PC-9 (cell line): ENCODE results near the gene CABYR. TPM values are rescaled to one million over a fixed set of nuclear protein-coding genes. Genes with fewer than 3 reads are reported as not detected.
A peak's percentile ranks its signal among the peaks of the same experiment; 100 is the strongest.

Experiments used
- BruUV-seq: library from RNA; stranded (reverse); fragments of 400-500 nt; replicated peaks from 2 replicates; lab custom pipeline; 2021; lab: Mats Ljungman, UMichigan
- CTCF ChIA-PET: fragments of 300-600 bp; sonication (Branson Sonifier 250); formaldehyde crosslinking; loops from one replicate; lab custom pipeline; 2022; ENCODE audit warnings: antibody characterized with exemption; lab: Charles Lee
- POLR2A ChIA-PET: fragments of 300-600 bp; sonication (Branson Sonifier 250); formaldehyde crosslinking; loops from one replicate; lab custom pipeline; 2022; ENCODE audit warnings: antibody characterized with exemption; ENCODE audit not compliant: unreplicated experiment; lab: Charles Lee
- DNase-seq, 2 experiments: peaks; one replicate each; pipeline versions ENCODE4 v3.0.0 to v3.0.0-alpha.2; 2015 to 2022; ENCODE audit warnings: mixed read lengths in 1 of 2
- H2AFZ ChIP-seq: fragments of 200-600 bp; sonication (generic); 2 replicates; pipeline ENCODE4 v1.8.1; 2017; ENCODE audit warnings: antibody characterized with exemption
- H3F3A ChIP-seq: fragments of 200-600 bp; sonication (generic); 2 replicates; pipeline ENCODE4 v1.8.1; 2017; ENCODE audit warnings: antibody characterized with exemption, mild to moderate bottlenecking, low read depth; ENCODE audit not compliant: insufficient read depth
- H3K27ac ChIP-seq: fragments of 200-600 bp; sonication (generic); 2 replicates; pipeline ENCODE4 v1.6.1; 2016; ENCODE audit warnings: mixed run types
- H3K27me3 ChIP-seq: fragments of 200-600 bp; sonication (generic); 2 replicates; pipeline ENCODE4 v1.6.1; 2016; ENCODE audit warnings: low read depth, mixed run types; ENCODE audit not compliant: insufficient read depth
- H3K36me3 ChIP-seq: fragments of 200-600 bp; sonication (generic); 2 replicates; pipeline ENCODE4 v1.6.1; 2016; ENCODE audit warnings: low read depth, mixed run types
- H3K4me1 ChIP-seq: fragments of 200-600 bp; sonication (generic); replicated peaks from 2 replicates; pipeline ENCODE4 v1.6.1; 2016; ENCODE audit warnings: mixed run types; ENCODE audit not compliant: insufficient read depth
- H3K4me2 ChIP-seq: fragments of 200-600 bp; sonication (generic); 2 replicates; pipeline ENCODE4 v1.6.1; 2017; ENCODE audit warnings: mixed run types
- H3K4me3 ChIP-seq: fragments of 200-600 bp; sonication (generic); 2 replicates; pipeline ENCODE4 v1.6.1; 2016; ENCODE audit warnings: mixed run types
- H3K79me2 ChIP-seq: fragments of 200-600 bp; sonication (generic); 2 replicates; pipeline ENCODE4 v1.6.1; 2017; ENCODE audit warnings: low read depth, mixed run types
- H3K9me2 ChIP-seq: fragments of 200-600 bp; sonication (generic); 2 replicates; pipeline ENCODE4 v1.8.1; 2017; ENCODE audit warnings: mild to moderate bottlenecking; ENCODE audit not compliant: insufficient read depth
- H3K9me3 ChIP-seq: fragments of 200-600 bp; sonication (generic); 2 replicates; pipeline ENCODE4 v1.8.1; 2016; ENCODE audit warnings: low read depth; ENCODE audit not compliant: insufficient read depth
- H4K20me1 ChIP-seq: fragments of 200-600 bp; sonication (generic); 2 replicates; pipeline ENCODE4 v1.8.1; 2017; ENCODE audit not compliant: insufficient read depth
- EZH2 ChIP-seq: fragments of 200-600 bp; sonication (generic); IDR thresholded peaks from 2 replicates; pipeline ENCODE4 v1.8.0; 2017; ENCODE audit warnings: antibody characterized with exemption, low read depth
- intact Hi-C: fragments of 100-400 bp; cut with micrococcal nuclease; formaldehyde crosslinking; loops from one replicate; pipeline ENCODE4 v1.10.0; 2022; ENCODE audit not compliant: unreplicated experiment
- total RNA-seq: library from RNA; stranded (reverse); gene quantifications from 2 replicates; pipeline ENCODE4 v1.2.3, GENCODE V29; 2021
- TF ChIP-seq, protein P1 (sequence below): fragments of 200-600 bp; sonication (generic); conservative IDR thresholded peaks from 2 replicates; pipeline ENCODE4 v1.6.1; 2017; ENCODE audit warnings: mixed run types, antibody characterized with exemption, mild to moderate bottlenecking, moderate library complexity

Gene CABYR
- total RNA-seq, 1 experiment from 2014 or later, result 32.4 TPM

DNA sequence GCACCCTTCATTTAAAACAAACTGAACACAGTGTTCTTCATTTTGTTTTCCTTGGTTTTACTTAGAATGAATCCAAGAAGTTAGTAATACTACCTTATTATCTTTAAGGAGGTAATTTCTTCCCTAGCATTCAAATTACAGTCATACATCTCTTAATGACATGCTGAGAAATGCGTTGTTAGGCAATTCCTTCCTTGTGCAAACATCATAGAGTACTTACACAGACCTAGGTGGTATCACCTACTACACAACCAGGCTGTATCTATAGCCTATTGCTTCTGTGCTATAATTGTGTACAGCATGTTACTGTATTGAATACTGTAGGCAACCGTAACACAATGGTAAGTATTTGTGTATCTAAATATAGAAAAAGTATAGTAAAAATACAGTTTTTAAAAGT is 8.4 kb upstream of the CABYR start:
- no TSS peak for BruUV-seq
- H3K36me3 ChIP-seq, result no peaks in the 10 kb centered on the region
- H3K79me2 ChIP-seq, result no peaks in the 10 kb centered on the region
- no peak overlapping the region for H3K4me2 ChIP-seq
- no peak overlapping the region for H2AFZ ChIP-seq
- no peaks in the 10 kb centered on the region for H3K9me3 ChIP-seq
- H3F3A ChIP-seq, result no peaks in the 10 kb centered on the region
- no peaks in the 10 kb centered on the region for H3K9me2 ChIP-seq
- peak in 1 of 2 experiments; percentile 40 for DNase-seq
- ChIA-PET CTCF (no interaction called here), POLR2A (no interaction called here)
- intact Hi-C loops, result loop anchor here (10.0 kb wide), 1 partner anchor 84 kb away; no protein-coding TSS in a partner anchor
- peaks cover under 1% of the 10 kb centered on the region; the same call in 1 of the 2 replicates for H3K4me1 ChIP-seq
- no peak overlapping the region for H3K4me3 ChIP-seq
- H3K27me3 ChIP-seq, result no peaks in the 10 kb centered on the region
- TF ChIP-seq, protein P1, sequence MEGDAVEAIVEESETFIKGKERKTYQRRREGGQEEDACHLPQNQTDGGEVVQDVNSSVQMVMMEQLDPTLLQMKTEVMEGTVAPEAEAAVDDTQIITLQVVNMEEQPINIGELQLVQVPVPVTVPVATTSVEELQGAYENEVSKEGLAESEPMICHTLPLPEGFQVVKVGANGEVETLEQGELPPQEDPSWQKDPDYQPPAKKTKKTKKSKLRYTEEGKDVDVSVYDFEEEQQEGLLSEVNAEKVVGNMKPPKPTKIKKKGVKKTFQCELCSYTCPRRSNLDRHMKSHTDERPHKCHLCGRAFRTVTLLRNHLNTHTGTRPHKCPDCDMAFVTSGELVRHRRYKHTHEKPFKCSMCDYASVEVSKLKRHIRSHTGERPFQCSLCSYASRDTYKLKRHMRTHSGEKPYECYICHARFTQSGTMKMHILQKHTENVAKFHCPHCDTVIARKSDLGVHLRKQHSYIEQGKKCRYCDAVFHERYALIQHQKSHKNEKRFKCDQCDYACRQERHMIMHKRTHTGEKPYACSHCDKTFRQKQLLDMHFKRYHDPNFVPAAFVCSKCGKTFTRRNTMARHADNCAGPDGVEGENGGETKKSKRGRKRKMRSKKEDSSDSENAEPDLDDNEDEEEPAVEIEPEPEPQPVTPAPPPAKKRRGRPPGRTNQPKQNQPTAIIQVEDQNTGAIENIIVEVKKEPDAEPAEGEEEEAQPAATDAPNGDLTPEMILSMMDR, result no peak
- TF ChIP-seq EZH2, result no peak
- H3K27ac ChIP-seq, result no peak overlapping the region
- no peaks in the 10 kb centered on the region for H4K20me1 ChIP-seq

DNA sequence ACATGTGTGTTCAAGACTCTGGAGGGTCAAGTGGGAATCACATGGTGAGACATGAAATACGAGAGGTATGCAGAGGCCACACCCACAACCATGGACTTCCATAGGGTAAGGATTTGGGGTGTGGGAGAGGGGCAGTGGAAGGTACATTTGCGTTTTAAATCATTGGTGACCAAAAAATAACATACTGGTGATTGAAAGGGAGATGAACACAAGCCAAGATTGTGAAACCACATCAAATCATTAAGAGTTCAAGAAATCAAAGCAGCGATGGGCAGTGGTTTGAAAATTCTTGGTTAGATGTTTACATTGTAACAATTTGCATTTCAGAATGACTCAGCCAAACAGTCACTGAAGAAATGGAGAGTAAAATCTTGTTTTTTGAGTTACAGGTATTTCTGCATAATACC is 1.9 kb upstream of the CABYR start:
- Histone ChIP-seq H3K9me3 (no peaks in the 10 kb centered on the region), H3F3A (peaks cover 32% of the 10 kb centered on the region), H3K27me3 (no peaks in the 10 kb centered on the region), H3K9me2 (no peaks in the 10 kb centered on the region), H3K4me2 (peak overlapping the region; percentile 68), H3K36me3 (no peaks in the 10 kb centered on the region), H3K27ac (peak overlapping the region; percentile 91), H3K4me3 (no peak overlapping the region), H4K20me1 (no peaks in the 10 kb centered on the region), H2AFZ (no peak overlapping the region), H3K4me1 (peaks cover 31% of the 10 kb centered on the region), H3K79me2 (no peaks in the 10 kb centered on the region)
- BruUV-seq, result no TSS peak
- ChIA-PET POLR2A (interaction anchor here (0.7 kb wide), 2 partner anchors 42 to 222 kb away, joined by 3 to 9 read pairs; no protein-coding TSS in a partner anchor), CTCF (no interaction called here)
- intact Hi-C loops, result loop anchor here (10.0 kb wide), 1 partner anchor 78 kb away; no protein-coding TSS in a partner anchor
- DNase-seq, result peak in 1 of 2 experiments; percentile 71
- TF ChIP-seq EZH2, result no peak
- TF ChIP-seq, protein P1, result no peak

DNA sequence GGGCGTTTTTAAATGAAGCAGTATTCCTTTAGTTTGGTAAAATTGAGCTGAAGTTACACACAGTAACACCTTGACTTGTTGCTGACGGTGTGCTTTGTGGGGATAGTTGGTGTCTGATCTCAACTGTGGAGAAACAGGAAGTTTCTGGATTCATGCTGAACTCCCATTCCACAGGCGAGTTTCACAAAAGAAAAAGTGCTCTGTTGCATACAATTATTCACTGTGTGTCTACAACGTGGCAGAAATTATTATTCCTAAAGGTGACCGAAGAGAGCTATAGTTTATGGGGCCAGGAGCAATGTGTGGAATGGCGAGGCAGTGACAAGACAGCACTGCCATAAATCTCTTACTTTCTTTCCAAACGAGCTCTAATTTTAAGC is 463 bp upstream of the CABYR start:
- H3K9me3 ChIP-seq, result no peaks in the 10 kb centered on the region
- peak overlapping the region; percentile 91 for H3K27ac ChIP-seq
- H3F3A ChIP-seq, result peaks cover 32% of the 10 kb centered on the region
- H3K4me1 ChIP-seq, result peaks cover 31% of the 10 kb centered on the region
- no peaks in the 10 kb centered on the region for H3K9me2 ChIP-seq
- H4K20me1 ChIP-seq, result no peaks in the 10 kb centered on the region
- DNase-seq, result no peak
- TSS peak; percentile 90 for BruUV-seq
- intact Hi-C loops, result loop anchor here (10.0 kb wide), 1 partner anchor 76 kb away; no protein-coding TSS in a partner anchor
- ChIA-PET CTCF (no interaction called here), POLR2A (interaction anchor here (0.5 to 0.8 kb wide), 13 partner anchors 9 to 993 kb away, joined by 3 to 6 read pairs (median 3); no protein-coding TSS in a partner anchor)
- no peak overlapping the region for H2AFZ ChIP-seq
- H3K27me3 ChIP-seq, result no peaks in the 10 kb centered on the region
- H3K4me2 ChIP-seq, result peak overlapping the region; percentile 64
- peak overlapping the region; percentile 53 for H3K4me3 ChIP-seq
- no peak for TF ChIP-seq EZH2
- TF ChIP-seq, protein P1, result no peak
- no peaks in the 10 kb centered on the region for H3K36me3 ChIP-seq
- no peaks in the 10 kb centered on the region for H3K79me2 ChIP-seq
